Fibroblast of skin of left biceps (primary cell): ENCODE results near the gene NAIP.
"Not testable (repeated sequence)": the region's sequence is repeated elsewhere in the genome, so short reads cannot be mapped to it uniquely, and the experiment has no call there.

ENCODE experiments used
- DNase-seq, 2 experiments: peaks; one replicate each; pipeline ENCODE4 v3.0.0-alpha.2; 2013; ENCODE audit warnings: low read depth in 2 of 2

NAIP gene, protein sequence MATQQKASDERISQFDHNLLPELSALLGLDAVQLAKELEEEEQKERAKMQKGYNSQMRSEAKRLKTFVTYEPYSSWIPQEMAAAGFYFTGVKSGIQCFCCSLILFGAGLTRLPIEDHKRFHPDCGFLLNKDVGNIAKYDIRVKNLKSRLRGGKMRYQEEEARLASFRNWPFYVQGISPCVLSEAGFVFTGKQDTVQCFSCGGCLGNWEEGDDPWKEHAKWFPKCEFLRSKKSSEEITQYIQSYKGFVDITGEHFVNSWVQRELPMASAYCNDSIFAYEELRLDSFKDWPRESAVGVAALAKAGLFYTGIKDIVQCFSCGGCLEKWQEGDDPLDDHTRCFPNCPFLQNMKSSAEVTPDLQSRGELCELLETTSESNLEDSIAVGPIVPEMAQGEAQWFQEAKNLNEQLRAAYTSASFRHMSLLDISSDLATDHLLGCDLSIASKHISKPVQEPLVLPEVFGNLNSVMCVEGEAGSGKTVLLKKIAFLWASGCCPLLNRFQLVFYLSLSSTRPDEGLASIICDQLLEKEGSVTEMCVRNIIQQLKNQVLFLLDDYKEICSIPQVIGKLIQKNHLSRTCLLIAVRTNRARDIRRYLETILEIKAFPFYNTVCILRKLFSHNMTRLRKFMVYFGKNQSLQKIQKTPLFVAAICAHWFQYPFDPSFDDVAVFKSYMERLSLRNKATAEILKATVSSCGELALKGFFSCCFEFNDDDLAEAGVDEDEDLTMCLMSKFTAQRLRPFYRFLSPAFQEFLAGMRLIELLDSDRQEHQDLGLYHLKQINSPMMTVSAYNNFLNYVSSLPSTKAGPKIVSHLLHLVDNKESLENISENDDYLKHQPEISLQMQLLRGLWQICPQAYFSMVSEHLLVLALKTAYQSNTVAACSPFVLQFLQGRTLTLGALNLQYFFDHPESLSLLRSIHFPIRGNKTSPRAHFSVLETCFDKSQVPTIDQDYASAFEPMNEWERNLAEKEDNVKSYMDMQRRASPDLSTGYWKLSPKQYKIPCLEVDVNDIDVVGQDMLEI (N-terminal part only)

DNA sequence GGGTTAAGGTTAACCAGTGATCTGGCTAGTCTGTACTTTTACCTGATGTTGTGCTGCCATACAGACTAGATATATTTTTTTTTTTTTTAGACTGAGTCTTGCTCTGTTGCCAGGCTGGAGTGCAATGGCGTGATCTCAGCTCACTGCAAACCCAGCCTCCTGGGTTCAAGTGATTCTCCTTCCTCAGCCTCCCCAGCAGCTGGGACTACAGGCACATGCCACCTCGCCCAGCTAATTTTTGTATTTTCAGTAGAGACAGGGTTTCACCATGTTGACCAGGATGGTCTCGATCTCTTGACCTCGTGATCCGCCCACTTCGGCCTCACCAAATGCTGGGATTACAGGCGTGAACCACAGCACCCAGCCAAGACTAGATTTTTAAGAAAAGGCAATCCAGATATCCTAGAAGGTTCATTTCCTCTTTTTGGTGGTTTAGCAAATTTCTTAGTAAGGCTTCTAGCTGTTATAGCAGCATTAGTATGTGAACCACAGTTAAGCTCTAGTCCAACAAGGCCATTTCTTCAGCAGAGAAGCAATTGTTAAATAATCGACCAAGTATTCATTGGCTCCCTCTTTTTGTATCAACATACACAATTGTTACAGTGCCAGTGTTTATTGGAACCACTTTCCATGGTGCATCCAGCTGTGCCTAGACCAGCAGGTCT is at the start of gene NAIP:
TSS of gene NAIP (minus strand) at position 51 of the 665 bp plus-strand sequence. CDS start 12,424 bp downstream, outside the sequence.
- DNase-seq = not testable (repeated sequence)

DNA sequence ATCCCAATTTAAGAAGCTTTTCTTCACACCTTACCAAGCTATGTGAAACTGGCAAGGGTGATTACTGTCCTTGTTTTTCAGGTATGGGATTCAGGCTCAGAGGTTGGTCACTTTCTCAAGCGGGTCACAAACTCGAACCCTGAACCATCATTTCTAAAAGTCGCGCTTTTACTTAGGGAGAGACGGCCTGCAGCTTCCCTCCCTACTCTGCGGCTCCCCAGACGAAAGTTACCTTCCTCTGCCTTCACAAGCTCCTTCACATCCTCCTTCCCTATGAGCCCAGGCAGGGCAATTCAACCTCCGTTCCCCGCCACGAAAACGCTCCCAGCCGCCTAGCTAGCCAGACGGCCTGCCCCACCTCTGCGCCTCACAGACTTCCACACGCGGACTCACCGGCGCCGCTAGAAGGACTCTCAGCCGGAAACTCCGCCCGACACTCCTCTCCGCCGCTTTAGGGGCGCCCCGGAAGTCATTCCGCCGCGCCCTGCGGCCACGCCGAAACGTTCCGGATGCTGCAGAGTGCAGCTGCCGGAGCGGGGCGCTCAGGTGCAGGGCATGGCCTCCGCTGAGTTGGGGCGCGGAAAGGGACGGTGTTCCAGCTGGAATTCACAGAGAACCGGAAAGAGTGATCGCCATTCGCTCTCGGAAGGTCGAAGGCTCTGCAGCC is 42.3 kb upstream of the NAIP start, which contains the start of gene GTF2H2:
TSS of gene GTF2H2 (minus strand) at position 415 of the 667 bp plus-strand sequence. CDS start 4,913 bp downstream, outside the sequence.
- not testable (repeated sequence) for DNase-seq

DNA sequence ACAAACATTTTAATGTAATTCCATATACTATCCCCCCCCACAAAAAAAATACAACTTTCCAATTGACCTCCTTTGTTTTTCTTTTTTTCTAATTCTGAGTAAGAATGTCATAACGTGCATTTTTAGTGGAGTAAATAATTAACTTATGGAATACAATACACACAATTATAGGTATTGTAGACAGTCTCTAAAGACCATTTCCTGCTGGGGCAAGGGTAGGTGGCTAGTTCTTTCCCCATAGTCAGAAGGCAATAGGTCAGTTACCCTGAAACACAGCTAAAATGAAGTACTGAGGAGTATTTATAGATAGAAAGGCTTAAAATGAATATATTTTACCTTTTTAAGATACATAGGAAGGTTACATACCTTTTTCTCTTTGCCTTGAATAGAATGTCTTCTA is 36.2 kb upstream of the NAIP start:
- not testable (repeated sequence) for DNase-seq

DNA sequence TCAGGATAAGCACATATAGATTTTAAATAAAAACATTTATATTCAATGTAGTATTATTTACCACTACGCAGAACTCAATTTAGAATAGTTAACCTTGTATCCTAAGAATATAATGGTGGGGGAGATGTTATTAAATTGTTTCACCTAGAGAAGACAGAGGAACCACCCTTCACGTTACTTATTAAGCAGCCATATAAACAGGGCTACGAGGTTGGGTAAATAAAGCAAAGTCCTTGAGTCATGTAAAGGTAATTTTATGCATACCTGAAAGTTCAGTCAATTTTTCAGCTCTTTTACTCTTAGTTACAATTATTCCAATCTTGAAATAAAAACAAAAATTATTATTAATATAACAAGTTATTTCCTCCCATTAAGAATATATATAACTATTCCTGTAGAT is 34.3 kb upstream of the NAIP start:
- DNase-seq = not testable (repeated sequence)

DNA sequence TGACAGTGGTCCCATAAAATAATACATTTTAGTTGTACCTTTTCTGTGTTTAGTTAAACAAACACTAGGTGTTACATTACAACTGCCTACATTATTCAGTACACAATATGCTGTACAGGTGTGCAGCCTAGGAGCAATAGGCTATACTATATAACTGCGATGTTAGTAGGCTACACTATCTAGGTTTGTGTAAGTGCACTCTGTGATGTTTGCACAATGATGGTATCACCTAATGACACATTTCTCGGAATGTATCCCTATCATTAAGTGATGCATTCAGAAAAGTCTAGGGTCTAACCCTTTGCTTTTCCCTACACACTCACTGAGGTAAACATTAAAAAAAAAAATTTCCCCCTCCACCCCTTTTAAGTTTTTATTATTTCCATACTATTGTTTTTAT is 19.7 kb upstream of the NAIP start:
- DNase-seq = not testable (repeated sequence)

DNA sequence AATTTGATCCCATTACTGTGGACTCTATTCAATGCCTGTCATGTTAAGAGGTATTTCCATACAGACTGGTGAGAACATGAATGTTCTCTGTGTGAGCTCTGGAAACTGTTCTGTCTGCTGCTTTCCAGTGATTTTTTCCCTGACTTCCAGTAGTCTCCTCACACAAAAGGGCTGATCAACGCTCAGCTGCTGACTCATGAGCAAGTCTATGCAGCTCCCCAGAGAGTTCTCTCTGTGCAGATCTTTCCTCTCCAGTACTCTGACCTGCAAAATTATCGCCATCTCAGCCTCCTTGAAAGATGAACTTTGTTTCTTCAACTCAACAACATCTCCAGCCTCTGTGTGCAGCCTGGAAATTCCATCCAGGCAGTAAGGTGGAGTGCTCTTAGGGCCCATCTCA is 19.0 kb upstream of the NAIP start:
- DNase-seq = not testable (repeated sequence)

DNA sequence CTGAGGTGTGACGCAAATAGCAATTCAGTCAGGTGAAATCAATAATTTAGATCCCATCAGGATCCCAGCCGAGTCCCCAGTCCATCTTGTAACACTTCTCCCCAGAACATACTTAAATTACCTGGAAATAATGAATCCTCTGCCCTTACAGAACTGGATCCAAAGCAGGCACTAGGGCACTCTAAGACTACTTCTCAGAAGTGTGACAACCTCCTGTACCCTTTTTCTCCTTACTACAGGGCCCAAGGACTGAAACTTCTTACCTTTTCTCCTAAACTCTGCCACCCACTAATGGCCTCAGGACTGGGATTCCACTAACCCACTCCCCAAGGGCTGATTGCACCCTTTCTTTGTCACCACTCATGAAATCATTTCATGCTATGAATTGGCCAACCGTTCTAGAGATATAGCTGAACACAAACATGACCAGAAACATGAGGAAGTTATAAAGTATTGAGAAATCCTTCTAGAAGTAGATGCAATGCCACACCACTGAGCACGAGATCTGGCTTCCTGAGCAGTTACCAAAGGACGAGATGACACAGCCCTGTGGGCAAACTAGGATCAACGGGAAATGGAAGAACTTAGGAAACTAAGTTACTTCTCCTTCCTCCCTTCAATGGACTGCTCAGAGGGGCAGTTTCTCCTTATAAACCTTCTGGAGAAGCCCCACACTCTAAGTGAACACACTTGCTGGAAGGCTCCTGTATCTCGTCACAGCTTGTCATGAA is 6.1 kb upstream of the NAIP start:
- not testable (repeated sequence) for DNase-seq

DNA sequence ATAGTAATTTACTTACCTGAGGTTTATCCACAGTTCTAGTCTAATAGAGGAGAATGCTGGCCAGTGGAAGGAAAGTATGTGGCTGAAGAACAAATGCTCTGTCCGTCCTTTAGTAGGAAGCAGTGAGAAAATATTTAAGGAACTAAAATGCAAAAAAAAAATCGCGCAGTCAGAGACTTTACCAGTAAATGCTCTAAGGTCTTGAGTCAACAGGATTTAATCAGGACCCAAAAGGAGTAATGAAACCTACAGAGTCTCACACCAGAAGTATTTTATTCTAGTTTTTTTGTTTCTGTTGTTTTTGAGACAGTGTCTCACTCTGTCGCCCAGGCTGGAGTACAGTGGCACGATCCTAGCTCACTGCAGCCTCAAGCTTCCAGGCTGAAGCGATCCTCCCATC is 4.5 kb downstream of the NAIP start:
- DNase-seq = not testable (repeated sequence)

DNA sequence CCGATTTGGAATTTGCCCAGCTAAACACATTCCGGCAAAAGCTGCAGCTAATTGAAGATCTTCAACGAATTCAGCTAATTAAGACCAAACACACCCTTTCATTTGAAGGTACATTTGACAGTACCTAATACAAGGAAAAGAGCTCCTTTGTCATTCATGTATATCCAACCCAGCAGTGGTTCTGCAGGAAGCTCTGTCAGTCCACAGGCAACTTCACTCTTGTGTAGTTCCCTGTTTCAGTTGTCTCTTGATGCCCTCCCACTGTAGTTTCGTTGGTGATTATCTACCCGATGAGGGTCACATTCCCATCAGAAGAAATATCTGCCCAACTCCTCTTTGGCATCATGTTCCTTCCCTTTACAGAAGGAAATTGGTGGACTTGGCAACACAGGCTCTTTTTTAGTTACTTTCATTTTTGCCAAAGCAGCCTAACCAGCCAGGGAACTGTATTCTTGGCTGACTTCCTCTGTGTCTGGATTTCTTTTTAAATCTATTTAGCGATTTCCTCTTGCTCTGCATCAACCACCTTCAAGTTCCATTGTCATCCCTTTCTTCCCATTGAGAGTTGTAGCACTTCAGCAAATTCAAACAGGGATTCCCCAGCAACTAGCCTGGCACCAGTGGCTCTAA is 6.6 kb downstream of the NAIP start:
- not testable (repeated sequence) for DNase-seq

DNA sequence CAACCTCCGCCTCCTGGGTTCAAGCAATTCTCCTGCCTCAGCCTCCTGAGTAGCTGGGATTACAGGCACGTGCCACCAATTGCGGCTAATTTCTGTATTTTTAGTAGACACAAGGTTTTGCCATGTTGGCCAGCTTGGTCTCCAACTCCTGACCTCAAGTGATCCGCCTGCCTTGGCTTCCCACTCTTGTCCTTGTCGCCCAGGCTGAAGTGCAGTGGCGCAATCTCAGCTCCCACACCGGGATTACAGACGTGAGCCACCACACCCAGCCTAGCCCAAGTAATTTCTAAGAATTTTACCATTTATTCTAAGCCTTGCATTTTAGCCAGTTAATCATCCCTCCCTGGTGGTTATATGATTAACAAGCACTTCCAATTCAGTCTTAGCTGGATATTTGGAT is 11.0 kb downstream of the NAIP start:
- no peak for DNase-seq

DNA sequence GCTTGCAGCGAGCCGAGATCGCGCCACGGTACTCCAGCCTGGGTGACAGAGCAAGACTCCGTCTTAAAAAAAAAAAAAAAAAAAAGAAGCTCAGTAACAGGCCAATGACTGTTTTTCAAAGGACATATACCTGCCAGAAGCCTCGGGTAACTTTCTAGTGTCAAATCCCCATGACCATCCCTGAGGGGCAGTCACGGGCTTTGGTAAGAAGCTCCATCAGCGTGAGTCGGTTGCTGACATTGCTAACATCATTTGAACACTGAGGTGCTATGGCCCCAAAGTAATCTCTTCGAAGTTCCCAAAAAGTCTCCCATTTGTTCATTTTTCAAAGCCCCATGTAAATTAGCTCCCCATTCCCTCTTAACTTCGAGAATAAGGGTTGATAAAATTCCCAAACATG is 11.6 kb downstream of the NAIP start:
- no peak for DNase-seq

DNA sequence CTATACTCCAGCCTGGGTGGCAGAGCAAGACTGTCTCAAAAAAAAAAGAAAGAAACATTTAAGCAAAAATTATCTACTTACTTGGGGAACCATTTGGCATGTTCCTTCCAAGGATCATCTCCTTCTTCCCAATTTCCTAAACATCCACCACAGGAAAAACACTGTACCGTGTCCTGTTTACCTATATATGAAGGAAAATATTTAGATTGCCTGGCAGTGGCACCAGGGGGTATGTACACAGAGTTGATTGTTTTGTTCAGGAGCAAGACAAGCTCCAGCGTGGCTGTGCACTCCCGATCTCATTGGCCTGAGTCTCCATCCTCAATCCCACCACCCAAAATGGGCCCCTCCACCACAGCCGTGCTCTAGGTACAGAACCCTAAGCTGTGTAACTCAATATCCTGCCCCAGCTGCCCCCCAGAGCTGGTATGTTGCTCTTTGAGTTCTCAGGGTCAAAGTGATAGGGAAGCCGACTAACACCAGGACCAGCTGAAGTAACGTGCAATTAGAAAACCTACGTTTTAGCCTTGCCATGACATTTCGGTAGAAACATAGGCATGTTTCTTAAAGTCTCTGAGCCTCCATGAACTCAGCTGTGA is 13.8 kb downstream of the NAIP start:
- DNase-seq = no peak

DNA sequence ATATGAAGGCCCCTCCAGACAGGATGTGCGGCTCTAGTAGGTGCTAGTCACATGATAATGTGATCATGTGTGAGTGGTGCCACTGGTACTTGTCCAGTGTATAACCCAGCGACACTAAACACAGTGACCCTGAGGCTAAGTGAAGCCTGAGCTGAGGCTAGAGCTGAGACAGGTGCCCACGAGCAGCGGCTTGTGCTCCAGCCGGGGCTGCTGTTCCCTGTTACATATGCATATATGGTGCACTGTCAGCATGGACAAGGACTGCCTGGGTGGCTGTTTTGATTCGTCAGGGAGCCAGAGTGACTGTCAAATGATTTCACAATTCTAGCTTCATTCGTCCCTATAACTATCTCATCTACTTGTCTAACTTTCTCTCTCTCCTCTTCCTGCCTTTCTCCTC is 18.2 kb downstream of the NAIP start:
- not testable (repeated sequence) for DNase-seq

DNA sequence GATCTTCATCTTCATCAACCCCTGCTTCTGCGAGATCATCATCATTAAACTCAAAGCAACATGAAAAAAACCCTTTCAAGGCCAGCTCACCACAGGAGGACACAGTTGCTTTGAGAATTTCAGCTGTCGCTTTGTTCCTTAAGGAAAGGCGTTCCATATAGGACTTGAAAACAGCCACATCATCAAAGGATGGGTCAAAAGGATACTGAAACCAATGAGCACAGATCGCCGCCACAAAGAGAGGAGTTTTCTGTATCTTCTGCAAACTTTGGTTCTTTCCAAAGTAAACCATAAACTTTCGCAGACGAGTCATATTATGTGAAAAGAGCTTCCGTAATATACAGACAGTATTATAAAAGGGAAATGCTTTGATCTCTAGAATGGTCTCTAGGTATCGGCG is 40.3 kb downstream of the NAIP start:
- not testable (repeated sequence) for DNase-seq

DNA sequence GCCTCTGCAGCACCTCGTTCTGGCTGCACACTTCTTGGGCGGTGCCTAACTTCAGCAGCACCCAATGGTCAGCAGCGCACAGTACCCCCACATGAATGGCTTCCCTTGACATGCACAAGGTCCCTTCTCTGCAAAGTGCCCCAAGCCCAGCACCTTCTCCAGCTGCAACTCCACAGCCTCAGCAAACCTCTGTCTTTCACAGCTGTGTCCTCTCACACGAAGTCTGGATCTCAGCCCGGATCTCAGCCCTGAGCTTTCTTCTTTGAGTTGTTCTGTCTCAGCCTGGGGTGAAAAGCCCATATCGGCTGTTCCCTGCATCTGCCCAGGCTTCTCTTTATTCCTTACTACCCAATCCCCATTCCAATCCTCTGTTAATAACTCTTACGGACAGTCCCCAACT is 57.9 kb downstream of the NAIP start:
- DNase-seq = not testable (repeated sequence)

DNA sequence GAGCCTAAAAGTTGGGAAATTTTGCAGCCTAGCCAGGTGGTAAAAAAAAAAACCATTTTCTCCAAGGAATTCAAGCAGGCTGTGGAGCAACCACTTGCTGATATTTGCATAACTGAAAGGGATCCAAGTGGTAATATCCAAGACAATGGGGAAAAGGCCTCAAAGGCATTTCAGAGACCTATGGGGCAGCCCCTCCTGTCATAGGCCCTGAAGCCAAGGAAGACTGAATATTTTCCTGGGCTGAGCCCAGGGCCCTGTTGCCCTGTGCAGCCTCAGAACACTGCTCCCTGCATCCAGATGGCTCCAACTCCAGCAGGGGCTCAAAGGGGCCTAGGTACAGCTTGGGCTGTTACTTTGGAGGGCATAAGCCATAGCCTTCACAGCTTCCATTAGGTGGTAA is 60.6 kb downstream of the NAIP start:
- not testable (repeated sequence) for DNase-seq

DNA sequence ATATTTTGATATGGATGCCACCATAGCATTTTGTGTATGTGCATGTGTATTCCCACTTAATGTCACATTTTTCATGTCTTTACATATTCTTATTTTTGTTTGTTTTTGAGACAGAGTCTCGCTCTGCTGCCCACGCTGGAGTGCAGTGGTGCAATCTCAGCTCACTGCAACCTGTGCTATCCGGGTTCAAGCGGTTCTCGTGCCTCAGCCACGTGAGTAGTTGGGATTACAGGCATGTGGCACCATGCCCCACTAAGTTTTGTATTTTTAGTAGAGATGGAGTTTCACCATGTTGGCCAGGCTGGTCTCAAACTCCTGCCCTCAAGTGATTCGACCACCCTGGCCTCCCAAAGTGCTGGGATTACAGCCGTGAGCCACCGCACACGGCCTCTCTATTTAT is 72.1 kb downstream of the NAIP start:
- DNase-seq = not testable (repeated sequence)

DNA sequence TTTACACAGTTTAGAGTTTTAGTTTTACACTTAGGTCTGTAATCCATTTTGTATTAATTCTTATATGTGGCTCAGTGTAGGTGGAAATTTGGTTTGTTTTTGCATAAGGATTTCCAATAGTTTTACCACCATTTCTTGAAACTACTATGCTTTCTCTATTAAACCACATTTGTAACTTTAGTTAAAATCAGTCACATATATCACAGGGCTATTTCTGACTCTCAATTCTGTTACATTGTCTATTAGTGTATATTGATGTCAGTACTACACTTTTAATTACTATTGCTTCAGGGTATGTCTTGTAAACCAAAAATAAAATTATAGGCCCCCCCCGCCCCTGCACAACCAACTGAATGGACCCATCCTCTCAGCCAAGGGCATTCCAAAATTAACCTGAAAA is 92.6 kb downstream of the NAIP start:
- DNase-seq = not testable (repeated sequence)

DNA sequence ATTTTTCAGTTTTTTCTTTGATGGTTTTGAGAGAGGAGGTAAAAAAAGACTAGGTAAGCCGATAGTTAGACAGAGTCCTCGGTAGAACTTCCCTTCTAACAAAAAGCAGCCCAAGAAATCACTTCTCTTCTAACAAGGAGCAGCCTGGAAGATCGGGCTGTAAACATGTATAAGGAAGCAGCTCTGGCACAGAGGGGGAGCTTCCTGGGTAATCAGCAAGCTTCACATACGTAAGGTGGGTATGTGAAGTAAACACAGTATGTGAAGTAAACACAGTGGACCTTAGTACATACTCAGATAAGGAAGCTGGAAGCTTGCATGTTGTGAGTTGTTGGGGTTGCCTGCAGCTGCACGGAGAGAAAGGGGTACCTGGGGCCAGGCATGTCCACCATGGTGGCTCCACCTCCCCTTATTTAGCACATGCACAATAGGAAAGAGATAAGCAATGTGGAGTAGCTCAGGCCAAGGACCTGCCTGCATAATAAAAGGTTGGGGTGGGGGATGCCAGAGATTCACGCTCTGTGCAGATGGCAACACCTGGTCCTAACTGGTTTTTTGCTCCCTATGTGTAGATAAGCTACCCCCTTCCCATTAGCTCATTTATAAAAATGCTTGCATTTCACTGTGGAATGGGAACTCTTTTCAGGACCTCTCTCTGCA is 93.3 kb downstream of the NAIP start:
- not testable (repeated sequence) for DNase-seq
